HG02759 (cell line): ENCODE results near the gene TMEM208.

Source experiments
- ATAC-seq: cut with Tn5 transposase; IDR thresholded peaks from one replicate; pipeline ENCODE4 v1.9.1; 2021; ENCODE audit warnings: mild to moderate bottlenecking, moderate library complexity; ENCODE audit not compliant: unreplicated experiment

Gene TMEM208

GRCh38 chr16:67271446-67271845, 44.5 kb downstream of the TMEM208 start:
- no peak for ATAC-seq

- ATAC-seq = no peak
Observed at GRCh38 chr16:67275321-67275720, 48.4 kb downstream of the TMEM208 start.

GRCh38 chr16:67277294-67277998, 50.5 kb downstream of the TMEM208 start:
- ATAC-seq = no peak

GRCh38 chr16:67277999-67278772, 51.3 kb downstream of the TMEM208 start:
- ATAC-seq = no peak
